Spleen (tissue), 7 donors: ENCODE data around the gene SYNDIG1.

ENCODE experiments used
- POLR2A ChIP-seq, 3 donors: fragments of 450-650 bp; IDR thresholded peaks; one replicate each; pipeline ENCODE4 v1.5.1; 2017; ENCODE audit warnings: antibody characterized with exemption in 3 of 3, mild to moderate bottlenecking in 1 of 3
- POLR2AphosphoS5 ChIP-seq, 3 donors: sonication (generic); formaldehyde crosslinking; IDR thresholded peaks; one replicate each; pipeline ENCODE4 v1.5.1; 2017; ENCODE audit warnings: antibody characterized with exemption in 3 of 3
- TF ChIP-seq, protein P1 (sequence below), 11 experiments: fragments of 200-600 bp in 7 of 11; fragments of 450-650 bp in 4 of 11; sonication (generic) in 4 of 11; IDR thresholded peaks in 8 of 11; conservative IDR thresholded peaks in 3 of 11; 1 replicate in 7 of 11; 2 replicates in 4 of 11; pipeline versions ENCODE4 v1.4.0 to v1.8.0; 2016 to 2021; ENCODE audit warnings: antibody characterized with exemption in 11 of 11, inconsistent platforms in 4 of 11, mild to moderate bottlenecking in 1 of 11
- donor health status: DM: no; HTN: no; CAD: no; lungs with moderate emphysema.
- donor health status: DM: no; HTN: no; CAD: no.
- donor health status: DM: no; HTN: no; CAD: no.

DNA sequence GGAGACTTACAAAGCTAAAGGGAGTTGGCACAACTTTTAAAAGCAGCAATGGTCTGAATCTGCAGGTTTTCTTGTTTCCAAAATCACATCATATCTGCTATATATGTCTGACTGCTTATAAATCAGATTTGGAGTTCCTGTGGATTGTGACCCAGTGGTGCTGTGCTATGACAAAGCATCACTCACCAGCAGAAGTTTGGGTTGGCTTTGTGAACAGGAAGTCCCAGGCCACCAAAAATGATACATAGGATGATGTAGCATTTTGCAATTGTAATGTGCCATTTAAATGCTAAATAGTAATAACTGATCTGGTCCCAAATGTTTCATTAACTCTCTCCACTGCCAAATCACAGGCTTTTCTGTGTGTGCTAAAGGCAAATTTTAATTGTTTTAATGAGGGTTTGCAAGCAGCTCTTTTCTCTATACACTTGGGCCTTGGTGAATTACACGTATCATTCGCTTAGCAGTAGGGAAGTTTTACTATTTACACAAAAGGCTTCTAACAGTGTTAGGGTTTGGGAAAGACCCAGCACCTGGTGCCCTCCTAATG is 60.8 kb downstream of the SYNDIG1 start:
- TF ChIP-seq POLR2AphosphoS5 (IDR thresholded peaks at IDR 0.05): no peak
- TF ChIP-seq, protein P1, sequence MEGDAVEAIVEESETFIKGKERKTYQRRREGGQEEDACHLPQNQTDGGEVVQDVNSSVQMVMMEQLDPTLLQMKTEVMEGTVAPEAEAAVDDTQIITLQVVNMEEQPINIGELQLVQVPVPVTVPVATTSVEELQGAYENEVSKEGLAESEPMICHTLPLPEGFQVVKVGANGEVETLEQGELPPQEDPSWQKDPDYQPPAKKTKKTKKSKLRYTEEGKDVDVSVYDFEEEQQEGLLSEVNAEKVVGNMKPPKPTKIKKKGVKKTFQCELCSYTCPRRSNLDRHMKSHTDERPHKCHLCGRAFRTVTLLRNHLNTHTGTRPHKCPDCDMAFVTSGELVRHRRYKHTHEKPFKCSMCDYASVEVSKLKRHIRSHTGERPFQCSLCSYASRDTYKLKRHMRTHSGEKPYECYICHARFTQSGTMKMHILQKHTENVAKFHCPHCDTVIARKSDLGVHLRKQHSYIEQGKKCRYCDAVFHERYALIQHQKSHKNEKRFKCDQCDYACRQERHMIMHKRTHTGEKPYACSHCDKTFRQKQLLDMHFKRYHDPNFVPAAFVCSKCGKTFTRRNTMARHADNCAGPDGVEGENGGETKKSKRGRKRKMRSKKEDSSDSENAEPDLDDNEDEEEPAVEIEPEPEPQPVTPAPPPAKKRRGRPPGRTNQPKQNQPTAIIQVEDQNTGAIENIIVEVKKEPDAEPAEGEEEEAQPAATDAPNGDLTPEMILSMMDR (IDR thresholded peaks at IDR 0.05 in 8 of 11, conservative IDR thresholded peaks at IDR 0.05 in 3 of 11): no peak
- TF ChIP-seq POLR2A (IDR thresholded peaks at IDR 0.05): no peak
